Hepatocyte (in vitro differentiated cells): ENCODE measurements around the gene ZDHHC13. TPM values are rescaled to one million over a fixed set of nuclear protein-coding genes. Genes with fewer than 3 reads are reported as not detected.

Experiments used
- DNase-seq: peaks from one replicate; pipeline ENCODE4 v3.0.0-alpha.2; 2016; ENCODE audit warnings: low spot score
- H2AFZ ChIP-seq: fragments of 200-600 bp; sonication (generic); 2 replicates; pipeline ENCODE4 v1.6.0; 2016; ENCODE audit warnings: antibody characterized with exemption, mild to moderate bottlenecking
- H3K27ac ChIP-seq: fragments of 200-600 bp; sonication (generic); 2 replicates; pipeline ENCODE4 v1.5.1; 2016; ENCODE audit warnings: mild to moderate bottlenecking
- H3K27me3 ChIP-seq: fragments of 200-600 bp; sonication (generic); 2 replicates; pipeline ENCODE4 v1.6.1; 2016
- H3K36me3 ChIP-seq: fragments of 200-600 bp; sonication (generic); replicated peaks from 2 replicates; pipeline ENCODE4 v1.5.1; 2016; ENCODE audit warnings: low read depth; ENCODE audit not compliant: insufficient read depth
- H3K4me1 ChIP-seq: fragments of 200-600 bp; sonication (generic); 2 replicates; pipeline ENCODE4 v1.5.1; 2016; ENCODE audit warnings: mild to moderate bottlenecking, moderate library complexity; ENCODE audit not compliant: insufficient read depth
- H3K4me2 ChIP-seq: fragments of 200-600 bp; sonication (generic); 2 replicates; pipeline ENCODE4 v1.6.0; 2016
- H3K4me3 ChIP-seq: fragments of 200-600 bp; sonication (generic); 2 replicates; pipeline ENCODE4 v1.5.1; 2016; ENCODE audit warnings: mild to moderate bottlenecking
- H3K79me2 ChIP-seq: fragments of 200-600 bp; sonication (generic); 2 replicates; pipeline ENCODE4 v1.6.0; 2017; ENCODE audit warnings: mild to moderate bottlenecking
- H3K9me2 ChIP-seq: fragments of 200-600 bp; sonication (generic); replicated peaks from 2 replicates; pipeline ENCODE4 v1.6.0; 2017; ENCODE audit warnings: mild to moderate bottlenecking; ENCODE audit not compliant: insufficient read depth
- H3K9me3 ChIP-seq: fragments of 200-600 bp; sonication (generic); 2 replicates; pipeline ENCODE4 v1.5.1; 2016; ENCODE audit warnings: low read depth, mild to moderate bottlenecking
- H4K20me1 ChIP-seq: fragments of 200-600 bp; sonication (generic); 2 replicates; pipeline ENCODE4 v1.6.0; 2016; ENCODE audit warnings: mild to moderate bottlenecking; ENCODE audit not compliant: insufficient read depth, poor library complexity, severe bottlenecking
- CTCF ChIP-seq: fragments of 200-600 bp; sonication (generic); IDR thresholded peaks from 2 replicates; pipeline ENCODE4 v1.5.1; 2016; ENCODE audit warnings: antibody characterized with exemption, mild to moderate bottlenecking; ENCODE audit not compliant: poor library complexity
- EZH2 ChIP-seq: fragments of 200-600 bp; sonication (generic); IDR thresholded peaks from 2 replicates; pipeline ENCODE4 v1.6.1; 2016; ENCODE audit warnings: antibody characterized with exemption, mild to moderate bottlenecking, borderline replicate concordance
- EZH2phosphoT487 ChIP-seq: fragments of 200-600 bp; sonication (generic); IDR thresholded peaks from one replicate; pipeline ENCODE4 v1.6.1; 2018; ENCODE audit warnings: antibody characterized with exemption, mild to moderate bottlenecking, low read depth, moderate library complexity; ENCODE audit not compliant: unreplicated experiment, severe bottlenecking
- WGBS: methylation state at CpG from one replicate; pipeline ENCODE4 v1.1.6; 2016; ENCODE audit warnings: low lambda C conversion rate; ENCODE audit errors: missing lambda C conversion rate; 5-methylcytosine and 5-hydroxymethylcytosine counted together
- polyA plus RNA-seq: library from polyadenylated mRNA; unstranded; fragments of >200 nt; fragmentation: Nextera tagmentation; extraction: Ambion mirVana; gene quantifications from 2 replicates; pipeline ENCODE4 v1.2.1, GENCODE V29; 2016
- total RNA-seq: library from RNA; depleted of rRNA; stranded (reverse); fragments of >200 nt; gene quantifications from 2 replicates; pipeline ENCODE4 v1.2.3, GENCODE V29; 2014

ZDHHC13 gene
- total and polyA plus RNA-seq, 2 experiments from 2014 or later, result 14.6 to 27.1 TPM

DNA sequence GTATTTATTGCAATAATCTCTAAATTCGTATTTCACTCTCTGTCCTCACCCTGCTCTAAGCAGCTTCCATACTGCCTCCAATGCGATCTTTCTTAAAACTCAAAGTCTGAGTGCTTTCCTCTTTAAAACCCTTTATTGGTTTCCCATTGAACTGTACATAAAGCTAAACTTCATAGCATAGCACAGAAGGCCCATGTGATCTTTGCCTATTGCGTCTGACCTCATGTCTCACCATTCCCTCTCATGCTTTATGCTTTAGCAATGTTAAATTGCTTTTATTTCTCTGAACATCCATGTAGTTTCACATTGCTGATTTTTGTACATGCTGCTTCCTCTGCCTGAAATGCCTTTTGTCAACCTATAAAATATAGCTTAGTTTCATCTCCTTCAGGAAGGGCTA is 28.4 kb downstream of the ZDHHC13 start:
- no peaks in the 10 kb centered on the region for H3K27me3 ChIP-seq
- no peaks in the 10 kb centered on the region for H3K4me1 ChIP-seq
- TF ChIP-seq EZH2, result no peak
- TF ChIP-seq CTCF, result no peak
- no peak for TF ChIP-seq EZH2phosphoT487
- no peaks in the 10 kb centered on the region for H3K36me3 ChIP-seq
- no peaks in the 10 kb centered on the region for H3K9me2 ChIP-seq
- H3K9me3 ChIP-seq, result no peaks in the 10 kb centered on the region
- H2AFZ ChIP-seq, result no peak overlapping the region
- no peak for DNase-seq
- no peak overlapping the region for H3K4me2 ChIP-seq
- H3K27ac ChIP-seq, result no peak overlapping the region
- no peak overlapping the region for H3K4me3 ChIP-seq
- H3K79me2 ChIP-seq, result no peaks in the 10 kb centered on the region
- H4K20me1 ChIP-seq, result no peaks in the 10 kb centered on the region
- 65% methylated on average over 3 of the region's 3 CpGs for WGBS

DNA sequence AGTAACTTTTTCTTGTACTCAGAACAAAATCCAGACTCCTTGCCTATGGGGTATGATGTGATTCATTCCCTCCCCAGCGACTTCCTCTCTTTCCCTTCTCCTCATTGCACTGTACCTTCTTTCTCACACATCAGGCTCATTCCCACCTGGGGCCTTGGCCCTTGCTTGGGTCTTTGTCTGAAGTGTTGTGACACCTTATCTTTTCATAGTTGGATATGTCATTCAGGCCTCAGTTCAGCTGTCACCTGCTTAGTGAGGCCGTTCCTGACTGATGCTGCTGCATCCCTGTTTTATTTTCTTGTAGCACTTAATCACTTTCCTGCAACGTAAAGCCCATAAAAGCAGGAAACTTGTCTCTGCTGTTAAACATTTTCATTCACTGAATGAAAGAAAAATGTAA is 39.9 kb downstream of the ZDHHC13 start:
- Histone ChIP-seq H3K4me3 (no peak overlapping the region), H4K20me1 (no peaks in the 10 kb centered on the region), H3K4me1 (no peaks in the 10 kb centered on the region), H3K9me3 (no peaks in the 10 kb centered on the region), H3K79me2 (no peaks in the 10 kb centered on the region), H3K27ac (no peak overlapping the region), H2AFZ (no peak overlapping the region), H3K27me3 (no peaks in the 10 kb centered on the region), H3K9me2 (no peaks in the 10 kb centered on the region), H3K4me2 (no peak overlapping the region), H3K36me3 (no peaks in the 10 kb centered on the region)
- no peak for DNase-seq
- 56% methylated on average over 3 of the region's 3 CpGs for WGBS
- TF ChIP-seq EZH2phosphoT487 (no peak), CTCF (no peak), EZH2 (no peak)

DNA sequence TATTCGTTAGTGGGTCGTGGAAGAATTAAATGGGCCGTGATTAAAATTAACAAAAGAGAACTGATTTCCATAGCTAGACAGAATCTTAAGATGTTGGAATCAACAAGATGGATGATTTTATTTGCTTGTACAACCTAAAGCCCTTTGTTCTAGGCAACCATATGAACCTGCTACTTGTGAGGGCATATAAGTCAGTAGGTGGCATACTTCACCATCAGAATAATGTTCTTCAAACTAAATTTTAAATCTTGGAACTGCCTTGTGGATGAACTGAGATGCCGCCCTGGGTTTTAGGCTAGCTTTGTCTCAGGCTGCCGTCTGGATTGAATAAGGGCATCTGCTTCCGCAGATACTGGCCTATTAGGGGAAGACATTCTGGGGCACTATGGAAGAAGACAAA is 43.9 kb downstream of the ZDHHC13 start:
- Histone ChIP-seq H3K9me2 (no peaks in the 10 kb centered on the region), H3K4me1 (no peaks in the 10 kb centered on the region), H3K27me3 (no peaks in the 10 kb centered on the region), H3K79me2 (no peaks in the 10 kb centered on the region), H2AFZ (no peak overlapping the region), H3K36me3 (no peaks in the 10 kb centered on the region), H3K27ac (no peak overlapping the region), H4K20me1 (no peaks in the 10 kb centered on the region), H3K4me2 (no peak overlapping the region), H3K9me3 (no peaks in the 10 kb centered on the region), H3K4me3 (no peak overlapping the region)
- 93% methylated on average over 6 of the region's 6 CpGs for WGBS
- no peak for DNase-seq
- TF ChIP-seq CTCF, result peak; percentile 12
- no peak for TF ChIP-seq EZH2

GRCh38 chr11:19161651-19162050 is 44.7 kb downstream of the ZDHHC13 start:
- Histone ChIP-seq H3K4me3 (no peak overlapping the region), H3K9me2 (no peaks in the 10 kb centered on the region), H3K9me3 (no peaks in the 10 kb centered on the region), H2AFZ (no peak overlapping the region), H3K4me2 (no peak overlapping the region), H3K27me3 (no peaks in the 10 kb centered on the region), H3K27ac (no peak overlapping the region), H3K79me2 (no peaks in the 10 kb centered on the region), H4K20me1 (no peaks in the 10 kb centered on the region), H3K36me3 (no peaks in the 10 kb centered on the region), H3K4me1 (no peaks in the 10 kb centered on the region)
- no peak for DNase-seq
- TF ChIP-seq EZH2phosphoT487 (no peak), CTCF (no peak), EZH2 (no peak)
- WGBS, result 91% methylated on average over 2 of the region's 2 CpGs
